HG03442 (cell line): Measurements from ENCODE around the gene FOXP1.

ENCODE experiments used
- ATAC-seq: cut with Tn5 transposase; IDR thresholded peaks from one replicate; pipeline ENCODE4 v1.9.1; 2021; ENCODE audit warnings: mild to moderate bottlenecking, moderate library complexity; ENCODE audit not compliant: unreplicated experiment

FOXP1 gene

GRCh38 chr3:71140477-71140876 is 443.1 kb downstream of the FOXP1 start:
- ATAC-seq = no peak

- no peak for ATAC-seq
These were observed 444.0 kb downstream of the FOXP1 start for GRCh38 chr3:71139496-71139895.

GRCh38 chr3:71138410-71138809 is 445.1 kb downstream of the FOXP1 start:
- no peak for ATAC-seq

GRCh38 chr3:71136276-71136675 is 447.3 kb downstream of the FOXP1 start:
- no peak for ATAC-seq

- no peak for ATAC-seq
These were observed 448.0 kb downstream of the FOXP1 start for GRCh38 chr3:71135373-71136088.

- no peak for ATAC-seq
These were observed 449.0 kb downstream of the FOXP1 start for GRCh38 chr3:71134521-71134920.

GRCh38 chr3:71133865-71134264 is 449.7 kb downstream of the FOXP1 start:
- no peak for ATAC-seq

- ATAC-seq = no peak
These were observed 450.4 kb downstream of the FOXP1 start for GRCh38 chr3:71132995-71133730.

- no peak for ATAC-seq
These were observed 451.9 kb downstream of the FOXP1 start for GRCh38 chr3:71131375-71132314.

- no peak for ATAC-seq
These were observed 452.8 kb downstream of the FOXP1 start for GRCh38 chr3:71130471-71131374.

- no peak for ATAC-seq
These were observed 453.7 kb downstream of the FOXP1 start for GRCh38 chr3:71129611-71130431.

- ATAC-seq = no peak
These were observed 454.6 kb downstream of the FOXP1 start for GRCh38 chr3:71128961-71129360.

GRCh38 chr3:71127844-71128243 is 455.7 kb downstream of the FOXP1 start:
- ATAC-seq = no peak

- no peak for ATAC-seq
These were observed 456.3 kb downstream of the FOXP1 start for GRCh38 chr3:71127052-71127831.

GRCh38 chr3:71125738-71126137 is 457.8 kb downstream of the FOXP1 start:
- no peak for ATAC-seq

- no peak for ATAC-seq
These were observed 459.5 kb downstream of the FOXP1 start for GRCh38 chr3:71124048-71124447.

- ATAC-seq = no peak
These were observed 460.9 kb downstream of the FOXP1 start for GRCh38 chr3:71122641-71123040.

GRCh38 chr3:71121429-71122167 is 461.9 kb downstream of the FOXP1 start:
- no peak for ATAC-seq
